ENCODE results near the gene DDX1. TPM values are rescaled to one million over a fixed set of nuclear protein-coding genes. Genes with fewer than 3 reads are reported as not detected.

DDX1 gene
- total and polyA plus RNA-seq, 2 experiments from 2014 or later, result 99.9 to 102 TPM

DNA sequence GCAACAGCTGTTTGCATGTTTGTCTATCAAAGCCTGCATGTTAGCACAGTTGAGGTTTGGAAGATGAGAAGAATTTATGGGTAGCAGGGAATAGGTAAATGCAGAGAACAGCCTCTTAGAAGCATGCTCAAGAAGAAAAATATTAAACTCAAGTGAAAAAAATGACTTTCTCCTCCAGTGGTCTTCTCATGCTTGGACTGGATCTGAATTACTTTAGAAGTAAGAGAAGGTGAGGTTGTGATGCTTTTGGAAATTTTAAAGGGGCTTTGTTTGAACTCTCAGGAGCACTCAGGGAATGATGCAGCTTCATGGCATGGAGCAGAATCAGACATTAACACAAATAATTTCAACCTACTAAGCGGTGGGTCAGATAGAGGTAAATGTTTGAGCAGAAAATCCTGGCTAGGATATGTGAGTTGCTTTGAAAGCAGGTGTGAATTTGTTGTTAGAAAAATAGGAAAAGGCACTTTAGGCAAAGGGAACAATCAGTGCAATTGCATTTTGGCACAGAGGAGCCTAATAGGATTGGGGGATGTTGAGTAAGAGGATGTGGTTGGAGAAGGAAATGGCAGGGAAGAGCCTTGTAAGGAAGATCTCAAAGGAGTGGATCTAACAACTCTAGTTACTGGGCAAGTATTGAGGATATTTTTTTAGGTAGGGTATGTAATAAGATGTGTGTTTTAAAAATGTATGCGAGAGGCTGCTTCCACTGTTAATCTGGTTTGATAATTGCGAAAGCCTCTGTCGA, 76.3 kb downstream of the DDX1 start:
- H3F3A ChIP-seq (replicated peaks; ENCODE audit: low read depth), result no peaks in the 10 kb centered on the region
- no peak overlapping the region for H3K4me3 Mint-ChIP-seq
- peaks cover 3% of the 10 kb centered on the region; the same call in 1 of the 2 replicates for H3K9me2 ChIP-seq (ENCODE audit: insufficient read depth)
- H3K27ac ChIP-seq (ENCODE audit: low read depth), result no peak overlapping the region
- no peaks in the 10 kb centered on the region for H3K36me3 ChIP-seq (ENCODE audit: insufficient read depth)
- peaks cover 9% of the 10 kb centered on the region for H3K27me3 Mint-ChIP-seq (ENCODE audit: insufficient read depth, low read depth, poor library complexity)
- no peak for TF ChIP-seq ZNF114 (CRISPR knock-in tag; IDR thresholded peaks at IDR 0.05)
- TF ChIP-seq NANOG (IDR thresholded peaks at IDR 0.05; ENCODE audit: borderline replicate concordance), result no peak
- no peak for TF ChIP-seq STAT1 (IDR thresholded peaks at IDR 0.05; ENCODE audit: unreplicated experiment)
- TF ChIP-seq, protein P1, sequence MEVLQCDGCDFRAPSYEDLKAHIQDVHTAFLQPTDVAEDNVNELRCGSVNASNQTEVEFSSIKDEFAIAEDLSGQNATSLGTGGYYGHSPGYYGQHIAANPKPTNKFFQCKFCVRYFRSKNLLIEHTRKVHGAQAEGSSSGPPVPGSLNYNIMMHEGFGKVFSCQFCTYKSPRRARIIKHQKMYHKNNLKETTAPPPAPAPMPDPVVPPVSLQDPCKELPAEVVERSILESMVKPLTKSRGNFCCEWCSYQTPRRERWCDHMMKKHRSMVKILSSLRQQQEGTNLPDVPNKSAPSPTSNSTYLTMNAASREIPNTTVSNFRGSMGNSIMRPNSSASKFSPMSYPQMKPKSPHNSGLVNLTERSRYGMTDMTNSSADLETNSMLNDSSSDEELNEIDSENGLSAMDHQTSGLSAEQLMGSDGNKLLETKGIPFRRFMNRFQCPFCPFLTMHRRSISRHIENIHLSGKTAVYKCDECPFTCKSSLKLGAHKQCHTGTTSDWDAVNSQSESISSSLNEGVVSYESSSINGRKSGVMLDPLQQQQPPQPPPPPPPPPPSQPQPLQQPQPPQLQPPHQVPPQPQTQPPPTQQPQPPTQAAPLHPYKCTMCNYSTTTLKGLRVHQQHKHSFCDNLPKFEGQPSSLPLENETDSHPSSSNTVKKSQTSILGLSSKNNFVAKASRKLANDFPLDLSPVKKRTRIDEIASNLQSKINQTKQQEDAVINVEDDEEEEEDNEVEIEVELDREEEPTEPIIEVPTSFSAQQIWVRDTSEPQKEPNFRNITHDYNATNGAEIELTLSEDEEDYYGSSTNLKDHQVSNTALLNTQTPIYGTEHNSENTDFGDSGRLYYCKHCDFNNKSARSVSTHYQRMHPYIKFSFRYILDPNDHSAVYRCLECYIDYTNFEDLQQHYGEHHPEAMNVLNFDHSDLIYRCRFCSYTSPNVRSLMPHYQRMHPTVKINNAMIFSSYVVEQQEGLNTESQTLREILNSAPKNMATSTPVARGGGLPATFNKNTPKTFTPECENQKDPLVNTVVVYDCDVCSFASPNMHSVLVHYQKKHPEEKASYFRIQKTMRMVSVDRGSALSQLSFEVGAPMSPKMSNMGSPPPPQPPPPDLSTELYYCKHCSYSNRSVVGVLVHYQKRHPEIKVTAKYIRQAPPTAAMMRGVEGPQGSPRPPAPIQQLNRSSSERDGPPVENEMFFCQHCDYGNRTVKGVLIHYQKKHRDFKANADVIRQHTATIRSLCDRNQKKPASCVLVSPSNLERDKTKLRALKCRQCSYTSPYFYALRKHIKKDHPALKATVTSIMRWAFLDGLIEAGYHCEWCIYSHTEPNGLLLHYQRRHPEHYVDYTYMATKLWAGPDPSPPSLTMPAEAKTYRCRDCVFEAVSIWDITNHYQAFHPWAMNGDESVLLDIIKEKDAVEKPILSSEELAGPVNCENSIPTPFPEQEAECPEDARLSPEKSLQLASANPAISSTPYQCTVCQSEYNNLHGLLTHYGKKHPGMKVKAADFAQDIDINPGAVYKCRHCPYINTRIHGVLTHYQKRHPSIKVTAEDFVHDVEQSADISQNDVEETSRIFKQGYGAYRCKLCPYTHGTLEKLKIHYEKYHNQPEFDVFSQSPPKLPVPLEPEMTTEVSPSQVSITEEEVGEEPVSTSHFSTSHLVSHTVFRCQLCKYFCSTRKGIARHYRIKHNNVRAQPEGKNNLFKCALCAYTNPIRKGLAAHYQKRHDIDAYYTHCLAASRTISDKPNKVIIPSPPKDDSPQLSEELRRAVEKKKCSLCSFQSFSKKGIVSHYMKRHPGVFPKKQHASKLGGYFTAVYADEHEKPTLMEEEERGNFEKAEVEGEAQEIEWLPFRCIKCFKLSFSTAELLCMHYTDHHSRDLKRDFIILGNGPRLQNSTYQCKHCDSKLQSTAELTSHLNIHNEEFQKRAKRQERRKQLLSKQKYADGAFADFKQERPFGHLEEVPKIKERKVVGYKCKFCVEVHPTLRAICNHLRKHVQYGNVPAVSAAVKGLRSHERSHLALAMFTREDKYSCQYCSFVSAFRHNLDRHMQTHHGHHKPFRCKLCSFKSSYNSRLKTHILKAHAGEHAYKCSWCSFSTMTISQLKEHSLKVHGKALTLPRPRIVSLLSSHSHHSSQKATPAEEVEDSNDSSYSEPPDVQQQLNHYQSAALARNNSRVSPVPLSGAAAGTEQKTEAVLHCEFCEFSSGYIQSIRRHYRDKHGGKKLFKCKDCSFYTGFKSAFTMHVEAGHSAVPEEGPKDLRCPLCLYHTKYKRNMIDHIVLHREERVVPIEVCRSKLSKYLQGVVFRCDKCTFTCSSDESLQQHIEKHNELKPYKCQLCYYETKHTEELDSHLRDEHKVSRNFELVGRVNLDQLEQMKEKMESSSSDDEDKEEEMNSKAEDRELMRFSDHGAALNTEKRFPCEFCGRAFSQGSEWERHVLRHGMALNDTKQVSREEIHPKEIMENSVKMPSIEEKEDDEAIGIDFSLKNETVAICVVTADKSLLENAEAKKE (CRISPR knock-in tag; IDR thresholded peaks at IDR 0.05), result no peak
- no peak for TF ChIP-seq CREB1 (CRISPR knock-in tag; IDR thresholded peaks at IDR 0.05; ENCODE audit: low read depth)
- no peaks in the 10 kb centered on the region for H3K27me3 ChIP-seq (ENCODE audit: insufficient read depth)
- H3K27ac Mint-ChIP-seq, result no peak overlapping the region
- H3K4me2 ChIP-seq, result no peak overlapping the region
- H3K9me3 Mint-ChIP-seq, result peaks cover 7% of the 10 kb centered on the region; the same call in 2 of the 3 replicates
- no peaks in the 10 kb centered on the region for H4K20me1 ChIP-seq (replicated peaks; ENCODE audit: insufficient read depth)
- ATAC-seq (no peak), DNase-seq (ENCODE audit: low spot score) (no peak)
- no peaks in the 10 kb centered on the region for H3K79me2 ChIP-seq (replicated peaks; ENCODE audit: insufficient read depth)
- H3K4me1 Mint-ChIP-seq, result peaks cover 13% of the 10 kb centered on the region
- H3K4me1 ChIP-seq (ENCODE audit: insufficient read depth), result no peaks in the 10 kb centered on the region
- no peak overlapping the region for H3K4me3 ChIP-seq
- peaks cover 4% of the 10 kb centered on the region; the same call in 1 of the 3 replicates for H3K36me3 Mint-ChIP-seq (ENCODE audit: low read depth)
- H2AFZ ChIP-seq, result peak overlapping the region; percentile 69; the same call in 1 of the 2 replicates

All from GM23338 (cell line).